Endothelial cell of umbilical vein (primary cell): ENCODE measurements around the gene LBHD2.

ENCODE experiments used
- EZH2 ChIP-seq: IDR thresholded peaks from 2 replicates; pipeline ENCODE4 v1.6.1; 2012; ENCODE audit warnings: borderline replicate concordance, low read depth, mild to moderate bottlenecking, moderate library complexity, low read length, inconsistent platforms; ENCODE audit not compliant: severe bottlenecking
- FOS ChIP-seq: IDR thresholded peaks from 2 replicates; pipeline ENCODE4 v1.6.1; 2011; ENCODE audit warnings: mild to moderate bottlenecking, low read length, moderate library complexity, borderline replicate concordance; ENCODE audit not compliant: insufficient read depth
- GATA2 ChIP-seq: IDR thresholded peaks from 2 replicates; pipeline ENCODE4 v1.7.0; 2011; ENCODE audit warnings: low read depth, mild to moderate bottlenecking, moderate library complexity, mixed read lengths, low read length; ENCODE audit not compliant: insufficient read length, insufficient read depth
- JUN ChIP-seq: IDR thresholded peaks from 2 replicates; pipeline ENCODE4 v1.6.1; 2011; ENCODE audit warnings: borderline replicate concordance, low read depth; ENCODE audit not compliant: insufficient read length, insufficient read depth
- MAX ChIP-seq: IDR thresholded peaks from 2 replicates; pipeline ENCODE4 v1.6.1; 2011; ENCODE audit not compliant: insufficient read depth, insufficient read length
- MYC ChIP-seq: IDR thresholded peaks from one replicate; pipeline ENCODE4 v1.6.1; 2011; ENCODE audit warnings: mild to moderate bottlenecking, low read depth, low read length
- POLR2A ChIP-seq: IDR thresholded peaks from 2 replicates; pipeline ENCODE4 v1.6.1; 2012; ENCODE audit warnings: low read depth, mild to moderate bottlenecking, control low read depth, low read length
- POLR2AphosphoS5 ChIP-seq: IDR thresholded peaks from 2 replicates; pipeline ENCODE4 v1.6.1; 2012; ENCODE audit warnings: low read depth, mild to moderate bottlenecking, control low read depth, low read length, moderate library complexity; ENCODE audit not compliant: insufficient read depth
- TF ChIP-seq, protein P1 (sequence below), 2 donors: IDR thresholded peaks; 1 replicate in 1 of 2; 2 replicates in 1 of 2; pipeline ENCODE4 v1.5.1; 2011; ENCODE audit warnings: low read length in 2 of 2, mild to moderate bottlenecking in 2 of 2, moderate library complexity in 2 of 2, control low read depth in 1 of 2, inconsistent platforms in 1 of 2, low read depth in 1 of 2; ENCODE audit not compliant: insufficient read depth in 1 of 2; ENCODE audit errors: extremely low read depth in 1 of 2

DNA sequence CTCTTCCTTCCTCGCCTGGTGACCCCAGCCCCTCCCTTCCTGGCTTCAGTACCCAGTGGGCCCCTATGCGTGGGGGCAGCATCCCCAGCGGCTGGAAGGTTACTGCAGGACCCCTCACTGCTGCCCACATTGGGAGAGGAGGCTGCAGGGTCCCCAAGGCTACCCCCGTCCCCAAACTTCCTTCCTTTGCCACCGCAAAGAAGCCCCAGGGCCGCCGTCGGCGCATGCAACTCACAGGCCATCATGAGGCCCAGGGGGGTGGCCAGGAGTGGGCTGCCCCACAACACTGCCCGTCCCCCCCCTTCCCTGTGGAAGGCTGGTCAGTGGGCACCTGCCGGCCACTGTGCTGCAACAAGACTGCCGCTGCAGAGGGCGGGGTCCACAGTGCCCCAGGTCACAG, 29.8 kb downstream of the LBHD2 start:
- TF ChIP-seq, protein P1, sequence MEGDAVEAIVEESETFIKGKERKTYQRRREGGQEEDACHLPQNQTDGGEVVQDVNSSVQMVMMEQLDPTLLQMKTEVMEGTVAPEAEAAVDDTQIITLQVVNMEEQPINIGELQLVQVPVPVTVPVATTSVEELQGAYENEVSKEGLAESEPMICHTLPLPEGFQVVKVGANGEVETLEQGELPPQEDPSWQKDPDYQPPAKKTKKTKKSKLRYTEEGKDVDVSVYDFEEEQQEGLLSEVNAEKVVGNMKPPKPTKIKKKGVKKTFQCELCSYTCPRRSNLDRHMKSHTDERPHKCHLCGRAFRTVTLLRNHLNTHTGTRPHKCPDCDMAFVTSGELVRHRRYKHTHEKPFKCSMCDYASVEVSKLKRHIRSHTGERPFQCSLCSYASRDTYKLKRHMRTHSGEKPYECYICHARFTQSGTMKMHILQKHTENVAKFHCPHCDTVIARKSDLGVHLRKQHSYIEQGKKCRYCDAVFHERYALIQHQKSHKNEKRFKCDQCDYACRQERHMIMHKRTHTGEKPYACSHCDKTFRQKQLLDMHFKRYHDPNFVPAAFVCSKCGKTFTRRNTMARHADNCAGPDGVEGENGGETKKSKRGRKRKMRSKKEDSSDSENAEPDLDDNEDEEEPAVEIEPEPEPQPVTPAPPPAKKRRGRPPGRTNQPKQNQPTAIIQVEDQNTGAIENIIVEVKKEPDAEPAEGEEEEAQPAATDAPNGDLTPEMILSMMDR (IDR thresholded peaks at IDR 0.05; ENCODE audit: extremely low read depth in 1 of 2, insufficient read depth in 1 of 2, low read depth in 1 of 2, low read length in 2 of 2) = no peak
- no peak for TF ChIP-seq POLR2A
- no peak for TF ChIP-seq EZH2
- no peak for TF ChIP-seq GATA2
- no peak for TF ChIP-seq MYC
- TF ChIP-seq JUN = no peak
- TF ChIP-seq POLR2AphosphoS5 = no peak
- no peak for TF ChIP-seq MAX
- no peak for TF ChIP-seq FOS
